Measurements from ENCODE around the gene PLA2G15. TPM values are rescaled to one million over a fixed set of nuclear protein-coding genes. Genes with fewer than 3 reads are reported as not detected.

PLA2G15 gene
- total RNA-seq, 1 experiment from 2014 or later = 16.9 TPM

- peaks cover 30% of the 10 kb centered on the region for H3K4me1 Mint-ChIP-seq (ENCODE audit: low read depth, unreplicated experiment)
- no peaks in the 10 kb centered on the region for H3K27me3 Mint-ChIP-seq (ENCODE audit: unreplicated experiment)
- intact Hi-C loops (cut with micrococcal nuclease; ENCODE audit: unreplicated experiment) = loop anchor here (2.0 kb wide), 1 partner anchor 92 kb away; no protein-coding TSS in a partner anchor
- peak overlapping the region; percentile 95 for H3K27ac Mint-ChIP-seq (ENCODE audit: unreplicated experiment)
- no peaks in the 10 kb centered on the region for H3K9me3 Mint-ChIP-seq (ENCODE audit: low read depth, unreplicated experiment)
- H3K4me3 Mint-ChIP-seq (ENCODE audit: low read depth, unreplicated experiment) = peak overlapping the region; percentile 74
- no peak for TF ChIP-seq CTCF (IDR thresholded peaks at IDR 0.05; ENCODE audit: unreplicated experiment)
- peak; percentile 61 for DNase-seq
- CTCF ChIA-PET = interaction anchor here (0.6 to 1.4 kb wide), 4 partner anchors 10 to 150 kb away, joined by 3 to 6 read pairs (median 4); partner anchors contain the start of genes NFATC3 and PLA2G15
- BruUV-seq (replicated peaks) = TSS peak; percentile 36
- peaks cover 94% of the 10 kb centered on the region for H3K36me3 Mint-ChIP-seq (ENCODE audit: insufficient read depth, unreplicated experiment)
These were observed 9.9 kb upstream of the PLA2G15 start for GRCh38 chr16:68235108-68235886.

GRCh38 chr16:68235887-68236136, 9.4 kb upstream of the PLA2G15 start, which contains the start of gene ESRP2:
ESRP2 (minus strand) TSS chr16:68236127; CDS start chr16:68236045, 82 bp downstream.
- peak within 1 kb of the TSS; percentile 95 for H3K27ac Mint-ChIP-seq (ENCODE audit: unreplicated experiment)
- H3K4me1 Mint-ChIP-seq (ENCODE audit: low read depth, unreplicated experiment) = peaks cover 30% of the 10 kb centered on the region
- DNase-seq = no peak
- CTCF ChIA-PET = interaction anchor here (1.2 kb wide), 1 partner anchor 26 kb away, joined by 4 read pairs; no protein-coding TSS in a partner anchor
- H3K9me3 Mint-ChIP-seq (ENCODE audit: low read depth, unreplicated experiment) = no peaks in the 10 kb centered on the region
- peak within 1 kb of the TSS; percentile 74 for H3K4me3 Mint-ChIP-seq (ENCODE audit: low read depth, unreplicated experiment)
- H3K27me3 Mint-ChIP-seq (ENCODE audit: unreplicated experiment) = no peaks in the 10 kb centered on the region
- no TSS peak for BruUV-seq (replicated peaks)
- intact Hi-C loops (cut with micrococcal nuclease; ENCODE audit: unreplicated experiment) = loop anchor here (2.0 kb wide), 1 partner anchor 93 kb away; no protein-coding TSS in a partner anchor
- H3K36me3 Mint-ChIP-seq (ENCODE audit: insufficient read depth, unreplicated experiment) = peaks cover 89% of the 10 kb centered on the region
- no peak for TF ChIP-seq CTCF (IDR thresholded peaks at IDR 0.05; ENCODE audit: unreplicated experiment)

- CTCF ChIA-PET = interaction anchor here (1.2 to 2.4 kb wide), 2 partner anchors 25 to 28 kb away, joined by 4 to 12 read pairs; partner anchors contain the start of gene SLC7A6
- H3K36me3 Mint-ChIP-seq (ENCODE audit: insufficient read depth, unreplicated experiment) = peaks cover 85% of the 10 kb centered on the region
- H3K9me3 Mint-ChIP-seq (ENCODE audit: low read depth, unreplicated experiment) = no peaks in the 10 kb centered on the region
- no peaks in the 10 kb centered on the region for H3K27me3 Mint-ChIP-seq (ENCODE audit: unreplicated experiment)
- peak; percentile 96 for DNase-seq
- BruUV-seq (replicated peaks) = no TSS peak
- intact Hi-C loops (cut with micrococcal nuclease; ENCODE audit: unreplicated experiment) = no loop called here
- H3K27ac Mint-ChIP-seq (ENCODE audit: unreplicated experiment) = peak overlapping the region; percentile 73
- peaks cover 30% of the 10 kb centered on the region for H3K4me1 Mint-ChIP-seq (ENCODE audit: low read depth, unreplicated experiment)
- TF ChIP-seq CTCF (IDR thresholded peaks at IDR 0.05; ENCODE audit: unreplicated experiment) = no peak
- H3K4me3 Mint-ChIP-seq (ENCODE audit: low read depth, unreplicated experiment) = peak overlapping the region; percentile 74
These were observed 8.9 kb upstream of the PLA2G15 start for GRCh38 chr16:68236137-68236825.

- no TSS peak for BruUV-seq (replicated peaks)
- H3K27me3 Mint-ChIP-seq (ENCODE audit: unreplicated experiment) = no peaks in the 10 kb centered on the region
- peak overlapping the region; percentile 74 for H3K4me3 Mint-ChIP-seq (ENCODE audit: low read depth, unreplicated experiment)
- intact Hi-C loops (cut with micrococcal nuclease; ENCODE audit: unreplicated experiment) = no loop called here
- CTCF ChIA-PET = interaction anchor here (0.6 to 2.4 kb wide), 5 partner anchors 24 to 181 kb away, joined by 3 to 12 read pairs (median 4); partner anchors contain the start of genes NFATC3 and SLC7A6
- peaks cover 30% of the 10 kb centered on the region for H3K4me1 Mint-ChIP-seq (ENCODE audit: low read depth, unreplicated experiment)
- no peak for TF ChIP-seq CTCF (IDR thresholded peaks at IDR 0.05; ENCODE audit: unreplicated experiment)
- peaks cover 79% of the 10 kb centered on the region for H3K36me3 Mint-ChIP-seq (ENCODE audit: insufficient read depth, unreplicated experiment)
- peak; percentile 22 for DNase-seq
- H3K9me3 Mint-ChIP-seq (ENCODE audit: low read depth, unreplicated experiment) = no peaks in the 10 kb centered on the region
- H3K27ac Mint-ChIP-seq (ENCODE audit: unreplicated experiment) = peak overlapping the region; percentile 73
These were observed 8.3 kb upstream of the PLA2G15 start for GRCh38 chr16:68236826-68237242.
